Mesothelial cell of epicardium (in vitro differentiated cells): ENCODE data around the gene TFB1M. TPM values are rescaled to one million over a fixed set of nuclear protein-coding genes. Genes with fewer than 3 reads are reported as not detected.

Experiments used
- DNase-seq, 2 experiments: peaks; one replicate each; pipeline ENCODE4 v3.0.0; 2021; ENCODE audit warnings: low spot score in 2 of 2; ENCODE audit not compliant: unreplicated experiment in 2 of 2
- H3K27ac Mint-ChIP-seq: 2 replicates; pipeline ENCODE4 v1.8.0; 2021; ENCODE audit warnings: mixed read lengths
- H3K27me3 Mint-ChIP-seq: 2 replicates; pipeline ENCODE4 v1.8.0; 2021; ENCODE audit warnings: low read depth, mixed read lengths
- H3K36me3 Mint-ChIP-seq: 2 replicates; pipeline ENCODE4 v1.8.0; 2021; ENCODE audit warnings: mixed read lengths
- H3K4me1 Mint-ChIP-seq: 2 replicates; pipeline ENCODE4 v1.8.0; 2021; ENCODE audit warnings: mixed read lengths
- H3K4me3 Mint-ChIP-seq: 2 replicates; pipeline ENCODE4 v1.8.0; 2021; ENCODE audit warnings: mild to moderate bottlenecking, moderate library complexity, mixed read lengths
- H3K9me3 Mint-ChIP-seq: 2 replicates; pipeline ENCODE4 v1.8.0; 2021; ENCODE audit warnings: mixed read lengths
- CTCF ChIP-seq: fragments of 200-600 bp; sonication (generic); IDR thresholded peaks from one replicate; pipeline ENCODE4 v1.5.0; 2021; ENCODE audit warnings: antibody characterized with exemption; ENCODE audit not compliant: unreplicated experiment
- total RNA-seq: library from RNA; stranded (reverse); gene quantifications from 3 replicates; pipeline ENCODE4 v1.2.1, GENCODE V29; 2021

TFB1M gene
- total RNA-seq, 1 donor from 2014 or later, result 27.9 TPM

- peaks cover 18% of the 10 kb centered on the region for H3K4me1 Mint-ChIP-seq
- H3K27me3 Mint-ChIP-seq, result no peaks in the 10 kb centered on the region
- DNase-seq, result no peak
- no peak overlapping the region for H3K27ac Mint-ChIP-seq
- H3K4me3 Mint-ChIP-seq, result no peak overlapping the region
- no peak for TF ChIP-seq CTCF
- no peaks in the 10 kb centered on the region for H3K9me3 Mint-ChIP-seq
- H3K36me3 Mint-ChIP-seq, result peaks cover 7% of the 10 kb centered on the region
Observed at GRCh38 chr6:155274533-155274932, 39.8 kb downstream of the TFB1M start.

DNA sequence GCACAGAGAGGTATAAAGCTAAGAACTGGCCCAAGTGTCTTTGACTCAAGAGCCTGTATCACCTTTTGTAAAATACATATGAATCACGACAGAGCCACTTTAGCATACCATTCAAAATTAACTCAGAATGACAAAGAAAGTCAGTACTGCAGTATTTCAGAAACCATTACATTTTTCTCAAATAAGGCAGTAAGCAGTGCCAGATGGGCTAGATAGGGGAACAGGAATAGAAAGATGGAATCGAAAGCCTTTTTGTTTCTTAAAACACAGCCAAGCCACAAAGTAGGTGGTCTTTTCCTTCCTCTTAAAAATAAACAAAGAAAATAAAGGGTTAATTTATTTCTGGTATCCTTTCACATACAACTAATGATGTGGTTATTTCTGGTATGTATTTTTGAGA lies 40.2 kb downstream of the TFB1M start:
- no peak overlapping the region for H3K4me3 Mint-ChIP-seq
- H3K4me1 Mint-ChIP-seq, result peaks cover 18% of the 10 kb centered on the region
- H3K36me3 Mint-ChIP-seq, result peaks cover 4% of the 10 kb centered on the region
- no peaks in the 10 kb centered on the region for H3K27me3 Mint-ChIP-seq
- TF ChIP-seq CTCF, result no peak
- H3K27ac Mint-ChIP-seq, result no peak overlapping the region
- no peaks in the 10 kb centered on the region for H3K9me3 Mint-ChIP-seq
- DNase-seq, result no peak

DNA sequence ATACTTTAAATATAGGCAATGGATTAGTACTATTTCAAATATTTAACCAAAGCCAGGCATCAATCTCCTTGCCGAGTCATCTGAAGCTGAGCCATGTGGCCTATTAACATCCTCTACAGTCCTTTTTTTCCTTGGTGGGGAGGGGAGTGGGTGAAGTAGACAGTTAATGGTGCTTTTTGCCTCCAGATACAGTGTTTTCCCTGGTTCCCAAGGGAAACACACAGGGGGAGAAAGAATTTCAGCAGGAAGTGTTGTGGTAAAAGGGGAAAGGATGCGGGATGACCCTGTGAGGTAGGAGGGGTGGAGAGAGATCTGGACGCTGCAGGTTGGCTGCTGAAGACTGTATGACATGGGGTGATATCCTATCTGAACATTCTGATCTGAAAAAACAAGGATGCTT lies 40.9 kb downstream of the TFB1M start:
- Mint-ChIP-seq H3K4me3 (no peak overlapping the region), H3K27ac (peak overlapping the region; percentile 84), H3K27me3 (no peaks in the 10 kb centered on the region), H3K36me3 (peaks cover 4% of the 10 kb centered on the region), H3K9me3 (no peaks in the 10 kb centered on the region), H3K4me1 (peaks cover 18% of the 10 kb centered on the region)
- DNase-seq, result no peak
- TF ChIP-seq CTCF, result no peak

GRCh38 chr6:155272353-155273232 lies 41.7 kb downstream of the TFB1M start:
- Mint-ChIP-seq H3K36me3 (peaks cover 4% of the 10 kb centered on the region), H3K4me3 (no peak overlapping the region), H3K4me1 (peaks cover 18% of the 10 kb centered on the region), H3K27me3 (no peaks in the 10 kb centered on the region), H3K9me3 (no peaks in the 10 kb centered on the region), H3K27ac (peak overlapping the region; percentile 67)
- TF ChIP-seq CTCF, result no peak
- DNase-seq, result no peak

GRCh38 chr6:155271145-155271544 lies 43.1 kb downstream of the TFB1M start:
- no peak for TF ChIP-seq CTCF
- H3K36me3 Mint-ChIP-seq, result peaks cover 11% of the 10 kb centered on the region
- no peak overlapping the region for H3K27ac Mint-ChIP-seq
- DNase-seq, result no peak
- H3K4me1 Mint-ChIP-seq, result peaks cover 16% of the 10 kb centered on the region
- no peaks in the 10 kb centered on the region for H3K9me3 Mint-ChIP-seq
- no peak overlapping the region for H3K4me3 Mint-ChIP-seq
- H3K27me3 Mint-ChIP-seq, result no peaks in the 10 kb centered on the region
